ENCODE measurements around the gene RAMP3. TPM values are rescaled to one million over a fixed set of nuclear protein-coding genes. Genes with fewer than 3 reads are reported as not detected.

Gene RAMP3, protein sequence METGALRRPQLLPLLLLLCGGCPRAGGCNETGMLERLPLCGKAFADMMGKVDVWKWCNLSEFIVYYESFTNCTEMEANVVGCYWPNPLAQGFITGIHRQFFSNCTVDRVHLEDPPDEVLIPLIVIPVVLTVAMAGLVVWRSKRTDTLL
- 3.5 TPM in 1 of 2 replicates, not detected in the other for total RNA-seq

DNA sequence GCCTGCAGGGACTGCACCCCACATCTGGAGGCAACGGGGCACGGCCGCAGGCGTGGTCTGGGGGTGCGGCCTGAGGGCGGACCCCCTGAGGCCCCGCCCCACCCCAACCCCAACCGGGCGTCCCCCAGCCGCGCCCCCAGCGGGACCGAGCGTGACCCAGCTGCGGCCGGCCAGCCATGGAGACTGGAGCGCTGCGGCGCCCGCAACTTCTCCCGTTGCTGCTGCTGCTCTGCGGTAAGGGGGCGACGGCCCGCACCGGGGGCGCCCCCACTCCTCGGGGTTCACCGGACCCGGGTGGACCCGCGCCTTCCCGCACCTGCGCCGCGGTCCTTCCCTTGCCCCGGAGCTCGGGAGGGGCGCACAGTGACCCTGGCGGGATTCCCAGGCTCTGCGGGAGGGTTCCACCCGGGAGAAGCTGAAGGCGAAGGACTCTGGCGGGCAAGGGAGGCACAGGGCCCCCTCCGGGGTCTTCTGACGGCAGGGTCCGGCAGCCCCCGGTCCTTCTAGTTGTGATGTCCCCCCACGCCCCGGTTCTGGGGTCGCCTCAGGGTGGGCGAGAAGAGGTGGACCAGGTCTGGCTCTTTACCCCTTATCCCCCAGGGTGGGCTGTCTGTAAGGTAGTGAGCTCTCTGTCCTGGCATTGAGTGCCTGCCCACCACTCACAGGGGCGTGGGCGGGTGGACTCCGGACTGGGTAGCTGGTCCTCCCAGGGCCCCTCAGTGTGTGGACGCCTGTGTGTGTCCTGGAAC, at the start of gene RAMP3:
RAMP3 (plus strand) TSS at position 139 of the 749 bp plus-strand sequence; CDS start at position 177, 38 bp downstream.

DNA sequence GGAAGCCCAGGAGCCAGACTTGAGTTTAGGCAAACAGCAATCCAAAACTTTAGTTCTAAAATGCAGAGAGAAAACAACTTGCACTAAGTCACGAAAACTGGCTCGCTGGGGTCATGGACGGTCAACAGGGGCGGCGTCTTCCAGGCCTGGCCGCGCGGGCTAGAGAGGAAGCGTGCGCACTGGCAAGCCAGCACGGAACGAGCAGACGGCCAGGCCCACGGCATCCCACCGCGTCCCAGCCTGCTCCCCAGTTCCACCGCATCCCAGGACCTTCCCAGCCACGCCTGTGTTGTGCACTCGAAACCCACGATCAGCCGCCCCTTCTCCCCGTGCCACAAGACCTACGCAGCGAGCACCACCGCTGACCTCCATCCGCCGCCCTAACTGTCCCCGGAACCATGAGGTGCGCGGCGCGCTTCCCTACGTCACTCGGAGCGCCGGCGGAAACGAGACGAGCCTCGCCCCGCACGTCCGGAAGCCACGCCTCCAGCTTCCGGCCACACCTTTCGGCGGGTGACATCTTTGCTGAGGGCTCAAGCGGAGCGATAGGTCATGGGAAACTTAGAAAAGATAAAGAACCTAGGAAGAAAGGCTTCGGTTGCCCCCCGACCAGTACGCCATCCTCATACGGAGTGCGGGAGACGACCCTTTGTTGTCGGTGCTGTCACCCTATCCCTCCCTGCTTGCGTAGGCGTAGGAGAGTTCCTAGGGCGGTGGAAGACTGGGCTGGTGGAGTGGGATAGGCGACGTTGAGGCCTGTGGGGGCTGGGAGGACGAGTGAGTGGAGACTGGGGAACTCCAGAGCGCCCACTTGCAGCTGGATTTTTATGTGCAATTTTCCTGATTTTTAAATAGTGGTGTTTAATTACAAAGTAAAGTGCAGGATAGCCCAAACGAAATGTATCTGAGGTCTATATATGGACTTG, 46.0 kb upstream of the RAMP3 start, which contains the start of gene TBRG4:
TBRG4 (minus strand) TSS at position 400 of the 926 bp plus-strand sequence. CDS start 2,460 bp downstream, outside the sequence.

Other genes starting within 250 kb of the RAMP3 start
- gene MYO1G, start 178.8 kb upstream of the RAMP3 start, total RNA-seq: 0.33 and 0.39 TPM in 2 replicates
- gene CCM2, start 157.6 kb upstream of the RAMP3 start, total RNA-seq: 34.9 and 39.9 TPM in 2 replicates
- gene NACAD, start 68.8 kb upstream of the RAMP3 start, total RNA-seq: 6.3 and 7.6 TPM in 2 replicates
- gene TBRG4, start 46.1 kb upstream of the RAMP3 start, total RNA-seq: 51.4 and 70.1 TPM in 2 replicates

Data from placental epithelial cell (primary cell).